DMS114 treated with DMSO at 0.1 percent for 48 hours (cell line): ENCODE results near the gene DENND2D.

ENCODE experiments used
- DNase-seq: peaks from one replicate; lab custom pipeline; 2025; ENCODE audit not compliant: unreplicated experiment; lab: John Stamatoyannopoulos, UW

Gene DENND2D

DNA sequence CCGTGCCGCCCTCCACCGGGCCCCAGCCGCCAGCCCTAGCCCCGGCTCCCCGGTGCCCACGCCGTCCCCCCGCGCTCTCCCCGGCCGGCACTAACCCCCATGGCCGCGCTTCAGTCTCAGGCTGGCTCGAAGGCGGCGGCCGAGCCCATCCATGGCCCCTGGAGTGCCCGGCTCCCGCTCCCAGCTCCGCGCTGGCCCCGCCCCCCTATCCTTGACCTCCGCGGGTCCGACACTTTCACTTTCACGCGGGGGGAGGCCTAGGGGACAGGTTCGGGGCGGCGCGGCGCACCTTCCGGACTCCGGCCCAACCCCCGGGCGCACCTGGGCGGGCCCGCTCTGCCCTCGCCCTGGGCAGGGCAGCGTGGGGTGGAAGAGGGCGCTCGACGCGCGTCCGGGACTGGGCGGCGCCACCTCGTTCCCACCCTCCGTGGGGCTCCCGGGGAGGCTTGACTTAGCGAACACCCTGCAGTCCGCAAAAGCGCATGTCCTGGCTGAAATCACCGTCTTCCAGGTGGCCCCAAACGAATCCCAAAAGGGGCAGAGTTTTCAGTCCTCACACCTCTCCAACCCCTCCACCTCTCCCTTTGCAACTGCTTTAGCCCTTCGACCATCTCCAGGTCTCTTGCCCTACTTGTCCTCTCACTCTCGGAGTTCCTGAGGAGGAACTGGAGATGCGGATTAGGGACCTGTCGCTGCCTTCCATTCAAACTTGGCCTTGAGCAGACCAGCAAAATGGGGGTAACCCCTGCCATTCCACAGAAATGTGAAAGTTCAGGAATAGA, 3.9 kb upstream of the DENND2D start:
- no peak for DNase-seq

DNA sequence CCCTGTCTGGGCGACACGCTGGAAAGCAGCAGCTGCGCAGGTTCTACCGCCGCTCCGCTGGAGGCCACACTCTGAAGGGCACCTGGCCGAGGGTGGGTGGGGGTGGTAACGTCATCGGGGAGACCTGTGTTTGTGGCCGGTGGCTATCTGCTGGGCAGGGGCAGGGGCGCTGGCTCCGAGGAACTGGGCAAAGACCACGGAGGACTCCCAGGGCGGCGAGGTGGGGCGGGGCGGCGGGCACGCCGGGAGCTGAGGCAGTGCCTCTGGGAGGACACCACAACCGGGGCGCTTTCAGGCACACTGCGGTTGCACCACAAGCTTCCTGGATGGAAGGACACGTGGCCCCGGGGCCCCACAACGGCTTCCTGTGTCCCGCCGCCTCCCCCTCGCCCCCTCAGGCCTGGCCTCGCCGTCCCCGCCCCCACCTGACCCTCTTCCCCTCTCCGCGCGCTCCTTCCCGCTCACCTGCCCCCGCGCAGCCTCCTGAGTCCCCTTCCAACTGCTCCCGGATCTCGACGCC, 3.3 kb upstream of the DENND2D start:
- DNase-seq, result no peak

DNA sequence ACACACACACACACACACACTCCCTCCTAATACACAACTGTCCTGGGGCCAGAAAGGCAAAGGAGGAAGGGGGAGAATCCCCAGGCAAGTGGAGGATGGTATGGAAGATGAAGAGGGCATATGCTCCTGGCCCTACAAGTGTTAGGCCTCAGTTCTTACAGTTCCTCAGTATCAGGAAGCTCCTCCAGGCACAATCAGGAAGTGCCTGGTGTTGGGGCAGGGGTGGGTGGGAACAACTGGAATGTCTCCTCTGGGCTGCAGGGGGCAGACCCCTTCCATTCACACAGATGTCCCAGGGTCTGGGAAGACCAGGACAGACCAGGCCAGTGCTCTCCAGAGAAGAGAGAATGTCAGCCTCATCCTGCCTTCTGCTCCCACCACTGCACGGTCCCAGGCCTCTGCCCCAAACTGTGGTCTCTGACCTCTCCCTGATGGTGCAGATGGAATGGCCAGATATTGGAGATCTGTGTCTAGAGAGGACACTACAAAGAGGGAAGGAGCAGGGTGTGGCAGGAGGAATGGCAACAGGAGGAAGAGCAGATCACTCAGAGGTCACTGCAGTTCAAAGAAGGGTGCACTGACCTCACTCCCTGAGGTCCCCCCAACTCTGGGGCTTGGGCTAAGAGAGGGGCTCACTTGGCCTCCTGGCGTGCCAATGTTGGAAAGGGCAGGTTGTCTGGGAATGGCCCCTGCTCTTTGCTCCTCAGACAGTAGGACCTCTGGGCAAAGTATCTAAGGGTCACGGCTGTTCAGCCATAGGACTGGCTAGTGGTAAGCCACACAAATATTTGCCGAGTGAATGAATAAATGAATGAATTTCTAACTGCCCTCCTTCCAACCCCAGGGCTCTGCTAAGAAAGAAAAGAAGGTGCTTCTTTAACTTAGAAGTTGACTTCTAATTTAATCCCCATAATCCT, 2.5 kb upstream of the DENND2D start:
- no peak for DNase-seq

DNA sequence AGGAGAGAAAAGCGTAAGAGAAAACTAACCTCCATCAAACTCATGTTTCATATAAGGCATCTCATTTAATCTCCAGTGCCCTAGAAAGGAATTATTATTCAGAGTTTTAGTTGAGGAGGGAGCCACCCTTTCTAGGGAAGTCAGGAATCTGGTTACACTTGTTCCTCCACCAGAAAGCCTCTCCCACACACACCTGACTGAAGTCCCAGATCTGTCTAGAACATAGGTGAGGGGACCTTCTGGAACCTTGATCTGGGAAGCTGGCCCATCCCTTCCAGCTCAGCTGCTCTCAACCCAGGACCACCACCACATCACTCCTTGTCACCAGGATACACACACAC, 1.9 kb upstream of the DENND2D start:
- no peak for DNase-seq

DNA sequence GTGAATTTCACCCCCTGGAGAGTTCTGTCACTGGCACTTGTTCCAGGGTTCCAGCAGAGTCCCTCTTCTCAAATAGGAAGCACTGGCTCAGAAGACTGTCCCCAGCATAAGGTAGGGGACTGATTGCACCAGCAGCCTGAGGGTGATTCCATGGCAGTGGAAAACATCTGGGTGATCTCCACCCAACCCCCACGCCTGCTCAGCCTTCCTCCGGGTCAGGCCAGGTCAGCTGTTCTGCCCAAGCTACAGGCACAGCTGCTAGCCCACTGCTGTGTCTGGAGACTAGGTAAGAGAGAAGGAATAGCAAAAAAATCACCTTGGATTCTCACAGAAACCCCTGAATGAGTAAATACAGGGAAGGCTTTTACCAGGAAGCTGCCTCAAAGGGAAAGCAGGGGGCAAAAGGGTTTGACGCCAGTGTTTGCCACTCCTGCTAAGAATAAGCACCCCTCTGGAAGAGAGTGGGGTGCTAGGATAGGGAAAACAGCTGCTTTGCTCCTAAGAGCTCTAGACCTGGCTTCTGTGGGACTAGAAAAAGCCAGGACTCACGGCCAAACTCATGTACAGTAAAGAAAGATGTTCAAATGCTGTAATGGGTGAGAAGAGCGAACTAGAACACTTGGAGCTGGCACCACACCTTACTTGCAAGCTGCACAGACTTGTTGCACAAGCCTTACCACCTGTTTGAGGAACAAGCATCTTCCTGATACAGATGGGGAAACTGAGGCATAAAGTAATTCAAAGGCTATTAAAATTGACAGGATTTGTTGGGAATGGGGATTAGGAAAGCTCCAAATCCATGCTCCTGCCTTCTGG, 1.0 kb upstream of the DENND2D start:
- no peak for DNase-seq

DNA sequence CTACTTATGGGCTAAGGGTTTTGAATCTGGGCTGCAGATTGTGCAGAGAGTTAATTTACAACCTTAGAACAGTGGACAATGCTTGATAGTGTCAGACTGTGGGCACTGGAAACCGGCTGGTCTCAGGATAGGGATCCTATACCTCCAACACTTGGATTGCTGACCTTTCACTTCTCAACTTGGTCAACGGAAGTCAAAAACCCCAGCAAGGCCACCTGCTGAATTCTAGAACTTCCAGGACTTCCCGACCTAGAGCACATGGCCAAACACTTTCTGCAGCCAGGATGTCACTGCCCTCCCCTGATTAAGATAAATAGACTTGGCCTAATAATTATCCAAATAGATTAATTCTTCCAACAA, 336 bp upstream of the DENND2D start:
- no peak for DNase-seq

DNA sequence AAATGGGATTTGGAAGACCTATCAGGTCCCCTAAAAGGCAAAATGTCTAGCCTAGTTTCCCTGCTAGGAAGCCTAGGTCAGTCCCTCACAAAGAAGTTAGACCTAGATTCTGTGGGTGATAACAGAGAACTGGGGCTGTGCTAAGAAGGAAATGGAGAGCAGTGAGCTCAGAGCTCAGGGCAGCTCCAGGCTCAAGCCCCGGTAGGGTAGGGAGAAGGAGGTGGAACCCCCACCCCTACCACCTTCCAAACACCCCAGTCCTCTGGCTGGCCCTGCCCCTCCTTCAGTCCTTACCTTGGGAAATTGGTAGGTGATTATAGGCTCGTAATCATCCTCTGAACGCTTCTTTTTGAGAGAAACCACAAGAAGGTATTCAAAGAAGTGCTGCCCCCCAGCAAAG, 1.1 kb downstream of the DENND2D start:
- DNase-seq, result no peak

DNA sequence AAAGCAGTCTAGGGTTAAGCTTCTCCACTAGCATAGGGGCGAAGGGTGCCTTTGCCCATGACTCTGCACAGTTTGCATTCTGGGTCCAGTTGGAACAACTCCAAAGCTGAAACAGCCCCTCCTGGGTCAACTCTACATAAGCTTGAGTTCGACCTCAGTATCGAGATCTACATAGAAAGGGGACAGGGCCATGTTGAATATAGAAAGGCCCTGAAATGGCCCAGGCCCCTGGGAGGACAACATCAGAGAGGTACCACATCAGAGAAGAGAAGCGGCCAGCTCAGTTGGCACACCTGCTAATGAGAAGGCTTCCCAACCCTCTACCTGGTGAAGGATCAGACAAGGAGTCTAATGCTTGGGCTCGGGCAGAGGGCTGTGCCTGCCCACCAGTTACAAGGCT, 1.6 kb downstream of the DENND2D start:
- no peak for DNase-seq

DNA sequence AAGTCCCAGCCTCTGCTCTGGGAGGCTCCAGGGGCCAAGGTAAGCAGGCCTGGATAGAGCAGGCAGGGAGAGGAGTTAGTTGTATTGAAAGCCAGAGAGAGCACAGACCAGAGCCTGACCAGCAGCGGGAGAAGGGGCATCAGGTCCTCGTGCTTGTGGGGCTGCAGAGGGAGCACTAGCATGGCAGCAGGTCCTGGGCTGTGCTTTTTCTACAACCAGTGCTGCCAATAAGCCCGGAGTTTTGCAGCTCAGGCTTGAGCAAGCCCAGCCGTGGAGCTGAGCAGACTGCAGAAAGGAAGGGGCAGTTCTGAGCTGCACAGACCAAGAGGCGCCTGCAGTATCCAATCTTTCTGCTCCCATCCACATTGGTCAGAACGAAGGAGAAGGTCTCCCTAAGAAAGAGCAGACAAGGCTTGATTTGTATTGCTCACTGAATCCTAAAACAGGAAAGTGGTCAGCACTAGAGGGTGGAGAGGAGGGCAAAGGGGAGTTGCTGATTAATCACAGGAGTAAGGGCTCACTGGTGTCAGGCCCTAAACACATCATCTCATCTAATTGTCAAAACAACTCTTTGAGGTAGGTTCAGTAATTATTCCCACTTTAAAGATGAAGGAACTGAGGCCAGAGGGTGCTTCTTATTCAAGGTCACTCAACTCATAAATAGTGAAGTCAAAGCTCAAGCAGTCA, 2.7 kb downstream of the DENND2D start:
- no peak for DNase-seq

DNA sequence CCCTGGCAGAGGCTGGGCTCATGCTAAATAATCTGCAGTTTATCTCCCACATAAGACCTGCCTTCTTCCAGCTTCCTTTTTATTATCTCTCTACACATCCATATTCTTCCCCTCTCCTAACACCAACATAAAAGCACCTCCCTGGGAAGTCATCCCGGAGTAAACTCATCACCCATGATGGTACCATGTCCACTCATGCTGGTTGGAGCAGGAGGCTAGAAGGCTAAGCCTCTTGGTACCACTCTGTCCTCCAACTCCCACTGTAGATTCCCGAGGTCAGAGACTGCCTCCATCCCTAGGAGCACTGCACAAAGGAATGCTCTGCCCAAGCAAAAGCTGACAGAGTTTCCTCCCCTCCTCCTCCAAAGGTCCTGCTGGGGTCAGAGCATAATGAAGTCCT, 4.2 kb downstream of the DENND2D start:
- no peak for DNase-seq

DNA sequence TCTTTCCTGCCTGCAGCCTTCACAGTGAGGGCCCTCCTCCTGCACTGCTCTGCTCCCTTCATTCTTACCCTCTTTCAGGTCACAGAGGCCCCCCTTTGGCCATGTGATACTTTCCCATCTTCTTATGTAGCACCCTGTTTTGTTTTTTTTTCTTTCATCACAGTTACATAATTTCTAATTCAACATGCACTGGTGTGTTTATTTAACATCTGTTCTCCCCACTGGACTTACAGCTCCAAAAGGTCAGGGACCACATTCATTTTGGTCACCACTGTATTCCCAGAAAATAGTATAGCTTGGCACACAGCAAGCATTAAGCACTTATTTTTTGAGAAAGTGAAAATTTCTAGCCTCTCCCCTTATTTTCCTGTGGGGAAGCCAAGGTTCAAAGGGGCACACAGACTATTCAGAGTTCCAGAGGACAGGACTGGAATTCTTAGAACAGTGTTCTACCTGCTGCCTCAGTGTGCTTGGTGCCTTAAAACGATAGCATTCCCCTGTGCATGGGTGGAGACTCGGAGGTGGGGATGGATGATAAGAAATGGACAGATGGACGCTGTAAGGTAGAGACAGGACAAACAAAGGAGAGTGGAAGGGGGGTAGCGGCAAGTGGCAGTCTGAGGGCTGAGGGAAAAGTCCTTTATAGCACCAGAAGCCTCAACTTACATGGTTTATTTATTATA, 5.3 kb downstream of the DENND2D start:
- DNase-seq, result no peak

DNA sequence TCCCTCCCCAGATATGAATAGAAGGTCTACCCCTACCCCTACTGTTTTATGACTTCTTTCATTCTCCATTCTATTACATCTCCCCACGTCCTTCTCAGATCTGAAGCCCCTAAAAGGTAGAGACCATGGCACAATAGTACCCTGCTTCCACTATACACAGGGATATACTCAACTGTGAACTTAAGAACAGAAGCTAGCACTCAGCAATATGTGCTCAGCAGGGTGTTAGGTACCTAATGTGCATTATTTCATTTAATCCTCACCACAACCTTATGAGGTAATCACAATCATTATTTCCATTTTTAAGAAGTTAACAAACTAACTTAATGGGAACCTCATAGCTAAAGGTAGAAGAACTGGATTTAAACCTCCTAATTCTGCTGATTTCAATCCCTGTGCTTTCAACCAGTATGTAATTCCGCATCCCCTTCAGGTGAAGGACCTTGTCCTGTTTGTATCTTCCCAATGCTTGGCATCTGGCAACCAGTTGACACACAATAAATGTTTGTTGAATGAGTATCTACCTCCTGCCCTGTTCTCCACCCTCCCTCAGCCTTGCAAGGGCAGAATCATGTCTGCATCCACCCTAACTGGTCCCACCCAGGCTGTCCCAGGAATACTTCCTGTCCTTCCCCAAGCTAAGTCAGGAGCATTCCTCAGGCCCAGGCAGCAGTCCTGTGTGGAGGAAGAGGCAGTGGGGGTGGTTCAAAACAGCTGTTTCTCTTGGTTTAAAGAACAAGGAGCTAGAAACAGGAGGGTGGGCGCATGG, 6.5 kb downstream of the DENND2D start:
- DNase-seq, result no peak

DNA sequence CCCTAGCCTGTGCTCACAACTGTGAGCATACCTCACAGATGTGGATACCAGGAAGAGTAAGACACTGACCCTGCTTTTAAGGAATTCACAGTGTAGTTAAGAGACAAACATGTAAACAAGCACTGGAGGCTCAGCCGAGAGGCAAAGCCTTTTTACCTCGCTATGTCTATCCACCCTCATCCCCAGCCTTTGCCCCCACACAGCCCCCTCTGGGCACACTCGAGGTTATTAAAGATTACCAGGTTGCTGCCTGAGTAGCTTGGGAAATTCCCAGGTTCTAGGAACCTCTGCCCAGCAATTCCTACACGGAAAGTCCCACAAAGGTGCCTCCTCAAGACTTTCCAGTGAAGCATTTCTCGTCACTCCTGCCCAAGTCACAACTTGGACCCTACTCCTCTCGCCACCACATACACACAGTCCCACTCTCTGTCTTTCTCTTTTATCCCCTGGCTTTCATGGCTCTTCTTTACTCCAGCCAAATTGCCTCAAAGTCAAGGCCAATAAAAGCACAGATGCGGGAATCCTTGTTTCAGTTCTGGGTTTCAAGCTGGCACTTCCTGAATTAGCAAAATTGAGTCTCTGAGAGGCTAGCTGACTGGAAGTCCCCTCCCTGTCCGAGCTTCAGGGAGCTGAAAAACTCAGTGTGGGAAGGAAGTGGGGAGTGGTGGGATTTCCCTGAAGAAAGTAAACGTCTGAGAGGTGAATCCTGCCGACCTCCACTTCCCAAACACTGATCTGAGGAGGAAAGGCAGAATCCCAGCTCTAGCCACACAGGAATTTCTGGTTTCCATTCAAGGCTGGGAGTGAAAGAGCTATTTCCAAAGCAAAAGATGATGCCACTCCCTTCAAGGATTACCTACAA, 7.6 kb downstream of the DENND2D start:
- no peak for DNase-seq

DNA sequence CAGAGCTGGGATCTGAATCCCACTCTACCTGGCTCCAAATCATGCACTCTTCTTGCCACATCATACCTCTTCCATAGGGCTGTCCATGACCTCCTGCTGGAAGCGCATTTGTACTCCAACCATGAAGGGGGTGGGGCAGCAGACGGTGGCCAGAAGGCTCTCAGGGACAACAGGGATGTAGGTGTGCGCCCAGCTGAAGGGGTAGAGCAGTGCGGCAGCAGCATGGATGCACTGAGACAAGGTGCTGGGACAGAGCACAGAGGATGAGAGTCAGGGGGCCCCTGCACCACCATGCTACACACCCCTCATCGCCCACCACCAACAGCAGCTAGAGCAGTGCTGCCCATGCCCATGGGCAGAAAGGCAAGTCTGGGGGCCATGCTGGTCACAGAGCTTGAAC, 8.4 kb downstream of the DENND2D start:
- DNase-seq, result no peak

DNA sequence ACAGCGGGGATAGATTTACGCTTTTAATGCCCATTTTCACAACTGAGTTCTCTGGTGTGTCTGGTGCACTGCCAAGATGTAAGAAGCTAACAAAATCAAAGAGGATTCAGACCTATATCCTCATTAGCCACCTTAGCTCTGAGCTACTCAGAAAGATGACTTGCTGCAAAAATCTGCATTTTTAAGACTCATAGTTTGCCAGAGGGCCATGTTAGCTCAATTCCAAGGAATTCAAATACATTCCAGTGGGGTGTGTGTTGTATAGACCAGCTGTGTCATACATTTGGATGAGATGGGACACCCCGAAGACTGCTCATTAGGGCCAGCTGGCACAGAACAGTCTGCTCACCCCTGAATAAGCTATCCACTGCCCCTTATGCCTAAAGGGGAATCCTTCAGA, 8.9 kb downstream of the DENND2D start:
- DNase-seq, result no peak

DNA sequence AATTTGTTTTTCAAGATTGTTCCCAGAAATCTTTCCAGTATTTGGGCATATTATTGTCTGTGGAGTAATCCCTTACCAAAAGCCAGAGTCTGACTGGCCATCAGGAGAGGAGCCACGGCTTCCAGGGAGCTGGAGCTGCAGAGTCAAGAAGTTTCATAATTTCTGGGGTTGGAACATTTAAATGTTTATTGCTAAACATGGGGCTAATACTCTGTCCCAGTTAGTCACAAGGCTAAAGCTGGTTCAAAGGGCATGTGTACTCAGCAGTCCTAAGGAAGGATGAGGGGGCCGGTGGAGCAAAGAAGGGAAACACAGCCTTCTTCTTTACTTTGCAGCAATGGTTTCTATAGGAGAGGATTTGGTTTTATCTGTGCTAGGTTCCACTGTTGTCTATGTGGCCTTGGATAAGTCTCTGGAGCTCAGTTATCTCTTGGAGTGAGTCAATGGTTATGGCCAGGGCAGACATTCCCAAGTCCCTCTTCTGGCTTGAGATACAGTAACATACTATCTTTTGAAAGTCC, 9.5 kb downstream of the DENND2D start:
- no peak for DNase-seq

DNA sequence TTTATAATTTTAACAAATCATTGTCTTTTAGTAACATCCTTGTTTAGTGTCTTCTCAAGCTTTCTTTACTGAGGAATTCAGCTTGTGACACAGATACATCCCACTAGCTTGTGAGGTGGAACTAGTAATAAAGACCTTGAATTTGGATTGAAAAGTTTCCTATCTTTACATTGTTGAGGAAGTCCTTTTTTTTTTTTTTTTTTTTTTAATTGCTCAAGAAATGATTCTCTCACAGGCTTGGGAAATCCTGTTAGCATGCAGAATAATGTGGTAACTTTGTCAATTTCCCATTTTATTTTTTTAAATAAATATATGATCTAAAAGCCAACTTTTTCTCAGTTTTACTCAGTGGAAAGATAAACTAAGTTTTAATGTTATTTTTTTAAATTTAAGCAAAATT, 15.8 kb downstream of the DENND2D start:
- DNase-seq, result no peak

DNA sequence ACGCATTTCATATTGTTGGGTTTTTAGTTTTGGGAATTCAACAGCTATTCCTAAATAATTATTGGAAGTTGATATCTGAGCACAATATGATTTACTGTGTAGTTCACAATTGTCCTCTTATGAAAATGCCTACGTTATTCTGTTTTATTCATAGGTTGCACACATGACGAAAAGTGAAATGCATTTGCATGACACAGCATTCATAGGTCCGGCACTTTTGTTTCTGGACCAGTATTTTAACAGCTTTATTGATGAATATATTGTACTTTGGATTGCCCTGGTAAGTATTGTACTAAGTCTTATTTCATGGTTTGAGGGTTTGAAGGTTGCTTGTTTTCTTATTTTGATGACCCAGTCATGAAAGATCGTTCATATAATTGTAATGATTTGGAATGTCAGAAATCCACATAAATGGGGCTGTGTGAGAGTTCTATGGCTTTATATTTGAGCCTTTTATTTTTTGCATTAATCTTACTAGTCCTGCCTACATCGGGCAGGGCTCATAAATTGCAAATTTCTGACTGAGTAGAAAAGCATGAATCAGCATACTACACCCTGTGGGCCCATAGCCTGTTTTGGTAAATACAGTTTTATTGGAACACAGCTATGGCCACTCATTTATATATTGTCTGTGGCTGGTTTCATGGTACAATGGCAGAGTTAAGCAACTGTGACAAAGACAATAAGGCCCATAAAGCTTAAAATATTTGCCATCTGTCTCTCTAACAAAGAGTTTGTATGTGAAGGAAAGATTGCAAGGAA, 17.0 kb downstream of the DENND2D start:
- DNase-seq, result no peak
